NCI-H1436 treated with DMSO at 0.1 percent for 48 hours (cell line): ENCODE measurements around the gene KCNQ1OT1.

ENCODE experiments used
- DNase-seq: peaks from one replicate; lab custom pipeline; 2025; lab: John Stamatoyannopoulos, UW

KCNQ1OT1 gene

DNA sequence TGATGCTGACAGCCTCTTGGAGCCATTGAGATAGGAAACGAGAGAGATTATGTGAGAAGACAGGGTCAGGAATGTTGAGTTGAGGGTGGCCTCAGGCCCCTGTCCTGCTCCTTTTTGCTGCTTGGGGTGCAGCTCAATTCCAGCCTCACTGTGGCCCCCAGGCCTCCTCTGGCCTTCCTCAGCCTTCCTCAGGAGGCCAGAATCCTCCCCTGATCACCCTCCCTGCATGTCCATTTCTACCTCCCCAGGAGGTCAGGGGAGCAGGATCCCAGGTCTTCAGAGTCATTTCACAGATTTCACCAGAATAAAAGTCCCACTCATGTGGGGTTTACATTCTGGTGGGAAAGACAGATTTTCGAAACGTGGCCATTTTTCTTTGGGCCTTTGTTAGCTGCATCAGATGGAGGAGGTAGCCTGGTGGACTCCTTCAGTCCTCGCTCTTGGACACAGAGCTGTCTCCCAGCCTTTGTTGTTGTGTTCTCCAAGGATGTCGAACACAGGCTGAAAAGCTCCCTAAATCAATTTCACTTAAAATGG, 2.2 kb upstream of the KCNQ1OT1 start:
- no peak for DNase-seq

GRCh38 chr11:2701230-2701629, 1.4 kb upstream of the KCNQ1OT1 start:
- no peak for DNase-seq

DNA sequence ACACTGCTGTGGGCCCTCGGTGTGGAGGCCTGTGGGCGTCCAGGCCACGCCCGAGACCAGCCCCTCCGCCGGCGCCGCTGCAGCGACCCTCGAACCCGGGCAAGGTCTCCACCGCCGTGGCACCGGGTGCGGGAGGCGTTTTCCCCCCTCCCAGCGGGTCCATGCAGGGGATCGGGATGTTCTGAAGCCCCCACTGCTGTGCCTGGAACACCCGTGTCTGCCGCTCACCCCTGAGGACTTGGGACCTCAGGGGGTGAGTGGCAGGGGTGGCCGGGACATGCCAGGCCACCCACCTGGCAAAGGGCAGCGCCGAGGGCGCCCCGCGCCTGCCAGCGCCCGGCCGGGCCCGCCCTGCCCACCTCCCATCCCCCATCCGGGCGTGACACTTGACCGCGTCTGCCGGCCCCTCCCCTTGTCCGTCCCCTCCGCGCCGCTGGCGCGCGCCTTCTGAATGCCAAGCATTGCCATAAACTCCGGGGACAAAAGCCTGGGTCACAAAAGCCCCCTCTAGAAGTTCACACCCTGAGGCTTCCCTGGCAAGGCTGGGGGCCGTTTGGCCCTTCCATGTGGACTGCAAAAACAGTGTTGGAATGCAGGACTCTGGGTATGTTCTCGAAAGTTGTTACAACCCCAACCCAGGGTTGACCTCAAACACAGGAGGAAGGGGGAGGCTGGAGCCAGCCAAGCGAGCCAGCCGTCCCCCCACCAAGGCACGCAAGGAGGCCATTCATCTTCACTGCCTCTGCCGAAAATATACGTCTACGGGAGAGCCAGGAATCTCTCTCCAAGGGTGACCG, 819 bp upstream of the KCNQ1OT1 start:
- no peak for DNase-seq

DNA sequence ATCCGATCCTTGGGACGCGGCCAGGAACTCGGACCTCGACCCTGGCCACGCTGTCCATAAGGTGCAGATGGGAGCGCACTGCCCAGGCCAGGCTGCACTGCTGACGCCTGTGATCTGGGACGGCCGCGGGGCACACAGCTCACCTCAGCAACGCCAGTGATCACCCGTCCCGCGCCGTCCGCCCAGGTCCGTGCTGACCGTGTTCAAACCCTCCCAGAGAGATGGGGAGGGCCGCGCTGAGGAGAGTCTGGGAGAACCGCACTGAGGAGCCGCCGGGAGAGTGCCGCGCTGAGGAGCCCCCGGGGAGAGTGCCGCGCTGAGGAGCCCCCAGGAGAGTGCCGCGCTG, 636 bp downstream of the KCNQ1OT1 start:
- DNase-seq = no peak

DNA sequence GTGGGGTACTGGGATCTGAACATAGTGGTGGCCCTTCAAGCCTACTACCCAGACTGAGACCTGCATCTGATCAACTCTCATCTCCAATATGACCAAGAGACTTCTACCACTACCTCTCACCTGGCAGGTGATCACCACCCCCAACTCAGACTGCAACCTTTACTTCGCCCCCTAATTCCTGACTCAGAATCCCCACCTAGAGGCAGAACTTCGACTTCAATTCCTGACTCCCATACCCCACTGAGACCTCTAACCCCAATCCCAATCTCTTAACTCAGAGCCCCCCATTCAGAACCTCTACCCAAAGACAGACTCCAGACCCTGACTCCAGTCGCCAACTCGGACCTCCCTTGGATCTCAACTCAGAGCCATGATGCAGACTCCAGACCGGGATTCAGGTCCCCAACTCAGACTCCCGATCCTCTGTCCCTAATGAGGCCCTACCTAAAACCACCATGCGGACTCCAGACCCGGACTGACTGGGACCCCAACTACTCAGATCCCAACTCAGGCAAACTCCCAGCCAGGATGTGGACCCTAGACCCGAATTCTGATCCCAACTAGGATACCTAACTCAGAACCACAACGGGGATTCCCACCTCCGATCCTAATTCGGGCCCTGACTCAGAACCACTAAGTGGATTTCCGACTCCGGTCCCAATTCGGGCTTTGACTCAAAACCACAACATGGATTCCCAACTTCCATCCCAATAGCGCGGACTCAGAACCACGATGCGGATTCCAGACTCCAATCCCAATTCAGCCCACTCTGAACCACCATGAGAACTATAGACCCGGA, 1.2 kb downstream of the KCNQ1OT1 start:
- no peak for DNase-seq

- no peak for DNase-seq
Measured at GRCh38 chr11:2697866-2698265, 1.9 kb downstream of the KCNQ1OT1 start.

DNA sequence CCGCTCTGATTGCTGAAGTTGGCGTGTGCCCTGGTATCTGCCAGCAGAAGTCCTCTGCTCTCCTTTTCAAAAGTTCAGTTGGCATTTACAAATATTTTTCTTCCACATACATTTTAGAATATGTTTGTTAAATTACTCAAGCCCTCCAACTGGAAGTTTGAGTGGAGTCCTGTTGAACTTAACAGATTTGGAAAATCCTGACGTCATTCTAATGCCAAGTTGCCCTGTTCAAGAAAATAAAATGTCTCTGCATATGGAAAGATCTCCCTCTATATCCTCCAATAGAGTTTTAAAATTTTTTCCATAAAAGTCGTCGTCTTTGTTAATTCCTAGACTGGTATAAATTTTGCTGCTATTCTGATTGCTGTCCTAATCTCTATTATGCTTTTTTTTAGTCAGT, 3.3 kb downstream of the KCNQ1OT1 start:
- DNase-seq = no peak

GRCh38 chr11:2694995-2695939, 4.5 kb downstream of the KCNQ1OT1 start:
- no peak for DNase-seq

DNA sequence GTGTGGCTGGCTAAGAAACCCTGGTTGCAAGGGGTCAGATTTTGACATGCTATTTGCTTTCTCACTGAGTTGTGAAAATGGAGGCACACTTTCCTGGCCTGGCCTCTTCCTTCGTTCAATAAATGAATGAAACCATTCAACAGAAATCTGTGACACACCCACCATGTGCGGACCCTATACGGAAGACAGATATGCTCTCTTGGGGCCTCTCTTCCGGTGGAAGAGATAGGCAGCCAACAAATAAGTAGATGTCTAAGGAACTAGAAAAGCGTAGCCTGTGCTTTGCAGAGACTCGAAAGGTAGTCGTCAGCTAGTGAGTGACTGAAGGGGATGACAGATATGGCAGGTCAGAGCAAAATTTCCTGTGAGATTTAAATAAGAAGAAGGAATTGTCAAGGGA, 5.3 kb downstream of the KCNQ1OT1 start:
- no peak for DNase-seq

GRCh38 chr11:2693271-2694261, 6.2 kb downstream of the KCNQ1OT1 start:
- DNase-seq = no peak

DNA sequence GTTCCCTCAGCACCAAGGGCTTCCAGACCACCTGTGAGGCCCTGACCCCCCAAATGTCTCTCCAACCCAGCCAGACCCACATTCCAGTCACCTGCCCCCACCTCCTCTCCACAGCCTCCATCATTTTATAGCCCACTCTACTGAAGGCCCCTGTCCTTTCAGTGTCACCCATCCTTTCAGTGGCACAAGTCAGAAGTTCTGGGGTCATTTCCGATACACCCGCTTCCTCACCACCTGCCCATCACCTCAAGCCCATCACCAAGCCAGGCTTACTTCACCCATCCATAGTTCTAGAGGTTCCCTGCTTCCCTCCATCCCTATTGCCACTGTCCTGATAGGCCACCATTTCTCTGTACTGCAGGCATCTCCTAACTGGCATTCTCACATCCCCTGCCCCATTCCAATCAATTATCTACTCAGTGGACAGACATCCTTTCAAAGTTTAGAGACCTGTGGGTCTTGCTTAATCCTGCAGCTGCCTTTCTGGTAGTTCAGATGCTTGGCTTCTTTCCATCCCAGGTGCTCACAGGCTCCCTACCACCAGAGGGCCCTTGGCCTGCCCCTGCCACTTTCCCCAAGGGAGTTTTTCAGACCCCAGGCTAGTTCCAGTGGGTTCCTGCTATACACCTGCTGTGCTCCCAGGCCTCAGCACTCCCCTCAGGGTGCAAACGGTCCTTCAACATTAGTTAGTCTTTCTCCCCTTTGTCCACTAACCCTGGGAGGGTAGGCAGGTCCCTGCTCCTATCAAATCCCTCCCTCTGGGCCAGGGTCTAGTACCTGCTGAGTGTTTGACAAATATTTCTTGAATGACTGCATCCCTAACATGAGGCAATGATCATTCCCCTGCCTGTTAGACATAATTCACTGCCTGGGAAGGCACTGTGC, 7.6 kb downstream of the KCNQ1OT1 start:
- DNase-seq = peak; percentile 13

GRCh38 chr11:2691355-2691761, 8.4 kb downstream of the KCNQ1OT1 start:
- DNase-seq = no peak

GRCh38 chr11:2690596-2691354, 9.0 kb downstream of the KCNQ1OT1 start:
- DNase-seq = no peak

DNA sequence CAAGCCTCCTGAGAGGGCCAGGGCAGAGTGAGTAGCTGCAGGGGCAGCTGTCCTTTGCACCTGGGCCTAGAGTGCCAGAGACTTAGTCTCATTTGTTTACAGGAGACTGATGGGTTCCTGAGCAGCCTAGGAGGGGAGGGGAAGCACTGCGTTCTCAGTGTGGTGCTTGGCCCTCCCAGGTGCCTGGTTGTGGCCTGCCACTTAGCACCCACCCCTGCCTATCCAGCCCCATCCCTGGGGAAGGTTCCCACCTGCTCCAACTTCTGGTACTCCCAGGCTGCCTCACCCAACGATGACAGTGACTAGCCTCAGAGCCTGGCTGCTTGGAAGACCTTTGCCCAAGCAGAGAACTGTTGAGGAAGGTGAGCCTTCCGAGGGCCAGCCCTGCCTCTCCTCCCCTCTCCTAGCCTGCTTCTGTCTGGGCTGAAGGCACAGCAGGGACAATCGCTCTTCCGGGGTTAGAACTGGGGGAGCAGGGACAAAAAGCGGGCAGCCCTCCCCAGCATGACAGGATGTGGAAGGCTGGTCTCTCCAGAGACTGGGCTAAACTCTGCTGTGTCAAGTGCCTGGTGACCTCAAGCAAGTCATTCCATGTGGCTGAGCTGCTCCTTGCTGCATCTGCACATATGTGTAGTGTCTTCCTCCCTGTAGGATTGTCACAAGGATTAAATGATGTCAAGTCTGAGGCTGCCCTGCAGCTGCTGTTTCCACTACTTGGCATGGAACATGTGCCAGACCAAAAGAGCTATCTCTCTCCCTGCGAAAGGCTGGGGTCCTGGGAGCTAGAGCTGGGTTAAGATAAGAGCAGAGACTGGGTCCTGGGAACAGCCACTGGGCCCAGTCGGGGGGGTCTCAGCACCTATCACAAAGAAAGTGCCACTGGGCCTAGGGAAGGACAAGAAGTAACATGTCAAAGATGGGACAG, 9.9 kb downstream of the KCNQ1OT1 start:
- DNase-seq = no peak

- no peak for DNase-seq
Measured at GRCh38 chr11:2688381-2689231, 11.2 kb downstream of the KCNQ1OT1 start.

DNA sequence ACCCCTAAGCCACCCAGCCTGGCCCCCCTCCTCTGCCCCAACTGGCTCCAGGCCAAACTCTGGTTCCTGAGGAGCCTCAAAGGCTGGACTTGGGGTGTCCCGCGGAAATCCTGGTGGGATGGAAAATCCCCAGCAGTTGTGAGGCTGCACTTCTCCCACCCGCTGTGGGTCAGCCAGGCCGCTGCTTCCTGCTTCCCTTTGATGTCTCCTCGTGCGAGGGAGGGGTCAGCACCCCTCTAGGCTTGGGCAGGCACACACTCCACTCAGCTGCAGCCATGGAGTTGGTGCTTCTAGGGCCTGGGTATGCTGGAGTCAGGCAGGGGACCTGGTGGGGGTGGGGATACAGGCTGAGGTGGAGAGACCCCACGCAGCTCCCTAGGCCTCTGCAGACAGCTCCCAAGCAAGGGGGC, 12.0 kb downstream of the KCNQ1OT1 start:
- DNase-seq = no peak

- DNase-seq = no peak
Measured at GRCh38 chr11:2687223-2687530, 12.6 kb downstream of the KCNQ1OT1 start.
